ENCODE data around the gene WDR46.

Gene WDR46

GRCh38 chr6:33329058-33329457, 40.0 kb upstream of the WDR46 start:
- H3K4me1 ChIP-seq, result no peaks in the 10 kb centered on the region
- H3K27me3 ChIP-seq, result no peaks in the 10 kb centered on the region
- H3K4me3 ChIP-seq (ENCODE audit: low read depth, low read length), result no peak overlapping the region
- no peak for DNase-seq
- no peaks in the 10 kb centered on the region for H3K36me3 ChIP-seq
- H3K9me3 ChIP-seq, result no peaks in the 10 kb centered on the region
- no peak for TF ChIP-seq CTCF (IDR thresholded peaks at IDR 0.05; ENCODE audit: low read depth, low read length)

GRCh38 chr6:33324125-33324524, 35.1 kb upstream of the WDR46 start:
- H3K36me3 ChIP-seq, result peaks cover 24% of the 10 kb centered on the region
- H3K27me3 ChIP-seq, result no peaks in the 10 kb centered on the region
- no peak for TF ChIP-seq CTCF (IDR thresholded peaks at IDR 0.05; ENCODE audit: low read depth, low read length)
- H3K9me3 ChIP-seq, result no peaks in the 10 kb centered on the region
- no peaks in the 10 kb centered on the region for H3K4me1 ChIP-seq
- H3K4me3 ChIP-seq (ENCODE audit: low read depth, low read length), result peak overlapping the region; percentile 86
- DNase-seq, result no peak

GRCh38 chr6:33323623-33323948, 34.5 kb upstream of the WDR46 start:
- DNase-seq, result no peak
- no peaks in the 10 kb centered on the region for H3K9me3 ChIP-seq
- H3K27me3 ChIP-seq, result no peaks in the 10 kb centered on the region
- H3K4me1 ChIP-seq, result no peaks in the 10 kb centered on the region
- peak overlapping the region; percentile 86 for H3K4me3 ChIP-seq (ENCODE audit: low read depth, low read length)
- no peak for TF ChIP-seq CTCF (IDR thresholded peaks at IDR 0.05; ENCODE audit: low read depth, low read length)
- H3K36me3 ChIP-seq, result peaks cover 29% of the 10 kb centered on the region

- H3K36me3 ChIP-seq, result peaks cover 30% of the 10 kb centered on the region
- no peaks in the 10 kb centered on the region for H3K9me3 ChIP-seq
- H3K4me1 ChIP-seq, result no peaks in the 10 kb centered on the region
- H3K4me3 ChIP-seq (ENCODE audit: low read depth, low read length), result no peak overlapping the region
- H3K27me3 ChIP-seq, result no peaks in the 10 kb centered on the region
- DNase-seq, result no peak
- no peak for TF ChIP-seq CTCF (IDR thresholded peaks at IDR 0.05; ENCODE audit: low read depth, low read length)
Measured at GRCh38 chr6:33321227-33321626, 32.2 kb upstream of the WDR46 start.

- no peak for TF ChIP-seq CTCF (IDR thresholded peaks at IDR 0.05; ENCODE audit: low read depth, low read length)
- Histone ChIP-seq H3K27me3 (no peaks in the 10 kb centered on the region), H3K4me3 (ENCODE audit: low read depth, low read length) (no peak overlapping the region), H3K36me3 (peaks cover 30% of the 10 kb centered on the region), H3K9me3 (no peaks in the 10 kb centered on the region), H3K4me1 (no peaks in the 10 kb centered on the region)
- no peak for DNase-seq
Measured at GRCh38 chr6:33320315-33321181, 31.5 kb upstream of the WDR46 start.

GRCh38 chr6:33319939-33320314, 30.9 kb upstream of the WDR46 start:
- no peaks in the 10 kb centered on the region for H3K4me1 ChIP-seq

More at GRCh38 chr6:33319939-33320314, 30.9 kb upstream of the WDR46 start:
- Histone ChIP-seq H3K4me3 (ENCODE audit: low read depth, low read length) (no peak overlapping the region), H3K36me3 (peaks cover 30% of the 10 kb centered on the region), H3K9me3 (no peaks in the 10 kb centered on the region), H3K27me3 (no peaks in the 10 kb centered on the region)
- no peak for TF ChIP-seq CTCF (IDR thresholded peaks at IDR 0.05; ENCODE audit: low read depth, low read length)
- DNase-seq, result no peak

Measured in BE2C (cell line).